ENCODE results near the gene ROBO1.

ROBO1 gene

GRCh38 chr3:78794431-78794830, 973.4 kb downstream of the ROBO1 start:
- DNase-seq (no peak), ATAC-seq (replicated peaks) (no peak)
- Mint-ChIP-seq H3K4me3 (no peak overlapping the region), H3K36me3 (ENCODE audit: insufficient read depth) (no peaks in the 10 kb centered on the region), H3K9me3 (peaks cover 10 to 11% of the 10 kb centered on the region in 2 donors), H3K27ac (no peak overlapping the region), H3K27me3 (no peaks in the 10 kb centered on the region), H3K4me1 (ENCODE audit: low read depth in 2 of 2) (no peaks in the 10 kb centered on the region)

GRCh38 chr3:78792733-78793132, 975.1 kb downstream of the ROBO1 start:
- no peaks in the 10 kb centered on the region for H3K36me3 Mint-ChIP-seq (ENCODE audit: insufficient read depth)
- H3K9me3 Mint-ChIP-seq: peaks cover 9 to 10% of the 10 kb centered on the region in 2 donors
- H3K4me3 Mint-ChIP-seq: no peak overlapping the region
- DNase-seq (no peak), ATAC-seq (replicated peaks) (no peak)
- no peaks in the 10 kb centered on the region for H3K4me1 Mint-ChIP-seq (ENCODE audit: low read depth in 2 of 2)
- no peaks in the 10 kb centered on the region for H3K27me3 Mint-ChIP-seq
- no peak overlapping the region for H3K27ac Mint-ChIP-seq

- no peaks in the 10 kb centered on the region for H3K4me1 Mint-ChIP-seq (ENCODE audit: low read depth in 2 of 2)
- H3K27me3 Mint-ChIP-seq: no peaks in the 10 kb centered on the region
- no peak overlapping the region for H3K4me3 Mint-ChIP-seq
- DNase-seq (no peak), ATAC-seq (replicated peaks) (no peak)
- H3K9me3 Mint-ChIP-seq: peaks cover 8 to 9% of the 10 kb centered on the region in 2 donors
- H3K36me3 Mint-ChIP-seq (ENCODE audit: insufficient read depth): no peaks in the 10 kb centered on the region
- no peak overlapping the region for H3K27ac Mint-ChIP-seq
Measured at GRCh38 chr3:78792212-78792611, 975.6 kb downstream of the ROBO1 start.

- H3K36me3 Mint-ChIP-seq (ENCODE audit: insufficient read depth): no peaks in the 10 kb centered on the region
- no peaks in the 10 kb centered on the region for H3K27me3 Mint-ChIP-seq
- H3K27ac Mint-ChIP-seq: no peak overlapping the region
- peaks cover 4 to 5% of the 10 kb centered on the region in 2 donors for H3K9me3 Mint-ChIP-seq
- H3K4me3 Mint-ChIP-seq: no peak overlapping the region
- ATAC-seq (replicated peaks): no peak
- H3K4me1 Mint-ChIP-seq (ENCODE audit: low read depth in 2 of 2): no peaks in the 10 kb centered on the region
- no peak for DNase-seq
Measured at GRCh38 chr3:78791753-78792152, 976.0 kb downstream of the ROBO1 start.

DNA sequence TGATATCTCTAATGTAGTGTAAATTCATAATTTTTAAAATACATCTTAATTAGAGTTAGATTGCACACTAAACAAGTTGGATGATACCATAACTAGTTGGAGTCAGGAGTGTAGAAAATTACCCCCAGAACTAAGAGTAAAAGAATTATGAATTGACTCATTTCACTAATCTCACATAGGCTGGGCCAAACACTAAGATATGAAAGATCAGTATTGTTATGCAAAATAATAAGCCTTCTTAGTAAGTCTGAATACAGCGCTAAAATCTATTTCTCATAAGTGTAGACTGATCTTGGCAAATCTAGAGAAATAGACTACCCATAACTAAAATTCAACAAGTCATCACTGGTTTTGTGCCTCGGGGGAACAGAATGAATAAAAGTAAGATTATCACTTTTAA, 979.0 kb downstream of the ROBO1 start:
- DNase-seq (no peak), ATAC-seq (replicated peaks) (no peak)
- H3K4me1 Mint-ChIP-seq (ENCODE audit: low read depth in 2 of 2): no peaks in the 10 kb centered on the region
- H3K9me3 Mint-ChIP-seq: peaks cover 2 to 11% of the 10 kb centered on the region in 2 donors
- H3K27me3 Mint-ChIP-seq: no peaks in the 10 kb centered on the region
- no peak overlapping the region for H3K27ac Mint-ChIP-seq
- H3K36me3 Mint-ChIP-seq (ENCODE audit: insufficient read depth): no peaks in the 10 kb centered on the region
- no peak overlapping the region for H3K4me3 Mint-ChIP-seq

GRCh38 chr3:78785004-78785403, 982.8 kb downstream of the ROBO1 start:
- H3K4me3 Mint-ChIP-seq: no peak overlapping the region
- ATAC-seq (replicated peaks): no peak

DNA sequence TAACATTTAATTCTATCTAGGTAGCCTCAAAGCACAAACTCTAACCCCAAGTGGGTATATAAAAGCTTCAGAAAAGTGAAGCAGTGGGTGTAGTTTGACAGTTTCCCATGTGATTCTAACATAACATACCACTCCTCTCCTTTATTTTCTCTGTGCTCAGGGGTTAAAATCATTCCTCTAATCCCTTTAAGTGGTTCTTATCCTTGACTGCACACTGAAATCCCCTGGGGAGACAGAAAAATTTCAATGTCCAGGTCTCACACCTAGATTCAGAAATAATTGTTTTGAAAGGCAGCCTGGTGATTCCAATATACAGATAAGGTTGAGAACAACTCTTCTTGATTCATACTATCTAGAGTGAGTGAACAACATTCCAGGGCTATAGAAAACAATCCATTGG, 986.4 kb downstream of the ROBO1 start:
- H3K27ac Mint-ChIP-seq: no peak overlapping the region
- no peaks in the 10 kb centered on the region for H3K36me3 Mint-ChIP-seq (ENCODE audit: insufficient read depth)
- no peaks in the 10 kb centered on the region for H3K4me1 Mint-ChIP-seq (ENCODE audit: low read depth in 2 of 2)
- ATAC-seq (replicated peaks) (no peak), DNase-seq (no peak)
- H3K9me3 Mint-ChIP-seq: peaks cover 2 to 20% of the 10 kb centered on the region in 2 donors
- H3K27me3 Mint-ChIP-seq: no peaks in the 10 kb centered on the region
- no peak overlapping the region for H3K4me3 Mint-ChIP-seq

More at GRCh38 chr3:78785004-78785403, 982.8 kb downstream of the ROBO1 start:
- DNase-seq: no peak
- no peaks in the 10 kb centered on the region for H3K27me3 Mint-ChIP-seq
- no peaks in the 10 kb centered on the region for H3K4me1 Mint-ChIP-seq (ENCODE audit: low read depth in 2 of 2)
- no peak overlapping the region for H3K27ac Mint-ChIP-seq
- H3K9me3 Mint-ChIP-seq: peaks cover 3 to 20% of the 10 kb centered on the region in 2 donors
- H3K36me3 Mint-ChIP-seq (ENCODE audit: insufficient read depth): no peaks in the 10 kb centered on the region

GRCh38 chr3:78765671-78766485, 1001.9 kb downstream of the ROBO1 start:
- Mint-ChIP-seq H3K36me3 (ENCODE audit: insufficient read depth) (no peaks in the 10 kb centered on the region), H3K27ac (no peak overlapping the region), H3K9me3 (peaks cover 13 to 17% of the 10 kb centered on the region in 2 donors), H3K4me1 (ENCODE audit: low read depth in 2 of 2) (no peaks in the 10 kb centered on the region), H3K27me3 (no peaks in the 10 kb centered on the region), H3K4me3 (no peak overlapping the region)
- DNase-seq: no peak
- no peak for ATAC-seq (replicated peaks)

- ATAC-seq (replicated peaks) (no peak), DNase-seq (no peak)
- H3K36me3 Mint-ChIP-seq (ENCODE audit: insufficient read depth): no peaks in the 10 kb centered on the region
- no peaks in the 10 kb centered on the region for H3K27me3 Mint-ChIP-seq
- no peak overlapping the region for H3K27ac Mint-ChIP-seq
- H3K9me3 Mint-ChIP-seq: peaks cover 9 to 17% of the 10 kb centered on the region in 2 donors
- H3K4me3 Mint-ChIP-seq: no peak overlapping the region
- no peaks in the 10 kb centered on the region for H3K4me1 Mint-ChIP-seq (ENCODE audit: low read depth in 2 of 2)
Measured at GRCh38 chr3:78764634-78765033, 1003.2 kb downstream of the ROBO1 start.

GRCh38 chr3:78762121-78762520, 1005.7 kb downstream of the ROBO1 start:
- DNase-seq: no peak
- H3K9me3 Mint-ChIP-seq: no peaks in the 10 kb centered on the region
- H3K27ac Mint-ChIP-seq: no peak overlapping the region
- no peak for ATAC-seq (replicated peaks)
- no peak overlapping the region for H3K4me3 Mint-ChIP-seq
- no peaks in the 10 kb centered on the region for H3K27me3 Mint-ChIP-seq
- no peaks in the 10 kb centered on the region for H3K36me3 Mint-ChIP-seq (ENCODE audit: insufficient read depth)
- no peaks in the 10 kb centered on the region for H3K4me1 Mint-ChIP-seq (ENCODE audit: low read depth in 2 of 2)

DNA sequence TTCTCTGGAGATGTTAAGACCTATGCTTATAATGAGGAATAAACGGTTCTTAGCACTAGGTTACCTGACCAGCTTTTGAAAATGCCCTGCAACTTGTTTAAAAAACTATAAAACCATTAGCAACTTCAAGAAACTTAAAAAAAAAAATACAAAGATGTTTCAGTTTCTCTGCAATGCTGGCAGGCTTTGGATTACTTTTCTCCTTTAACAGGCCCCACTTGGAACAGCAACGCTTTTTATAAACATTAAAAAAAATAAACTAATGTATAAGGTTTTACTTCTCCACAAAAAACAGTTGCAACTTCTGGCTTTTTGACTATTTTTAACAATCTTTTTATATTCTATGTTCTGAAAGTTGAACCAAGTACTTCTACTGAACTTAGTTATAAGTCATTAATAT, 1006.7 kb downstream of the ROBO1 start:
- H3K27ac Mint-ChIP-seq: no peak overlapping the region
- H3K36me3 Mint-ChIP-seq (ENCODE audit: insufficient read depth): no peaks in the 10 kb centered on the region
- DNase-seq (no peak), ATAC-seq (replicated peaks) (no peak)
- no peaks in the 10 kb centered on the region for H3K9me3 Mint-ChIP-seq
- H3K4me1 Mint-ChIP-seq (ENCODE audit: low read depth in 2 of 2): no peaks in the 10 kb centered on the region
- no peak overlapping the region for H3K4me3 Mint-ChIP-seq
- H3K27me3 Mint-ChIP-seq: no peaks in the 10 kb centered on the region

GRCh38 chr3:78757731-78758130, 1010.1 kb downstream of the ROBO1 start:
- Mint-ChIP-seq H3K4me1 (ENCODE audit: low read depth in 2 of 2) (no peaks in the 10 kb centered on the region), H3K4me3 (no peak overlapping the region), H3K9me3 (peaks cover 4 to 8% of the 10 kb centered on the region in 2 donors), H3K27me3 (no peaks in the 10 kb centered on the region), H3K36me3 (ENCODE audit: insufficient read depth) (no peaks in the 10 kb centered on the region), H3K27ac (no peak overlapping the region)
- ATAC-seq (replicated peaks): no peak
- DNase-seq: no peak

DNA sequence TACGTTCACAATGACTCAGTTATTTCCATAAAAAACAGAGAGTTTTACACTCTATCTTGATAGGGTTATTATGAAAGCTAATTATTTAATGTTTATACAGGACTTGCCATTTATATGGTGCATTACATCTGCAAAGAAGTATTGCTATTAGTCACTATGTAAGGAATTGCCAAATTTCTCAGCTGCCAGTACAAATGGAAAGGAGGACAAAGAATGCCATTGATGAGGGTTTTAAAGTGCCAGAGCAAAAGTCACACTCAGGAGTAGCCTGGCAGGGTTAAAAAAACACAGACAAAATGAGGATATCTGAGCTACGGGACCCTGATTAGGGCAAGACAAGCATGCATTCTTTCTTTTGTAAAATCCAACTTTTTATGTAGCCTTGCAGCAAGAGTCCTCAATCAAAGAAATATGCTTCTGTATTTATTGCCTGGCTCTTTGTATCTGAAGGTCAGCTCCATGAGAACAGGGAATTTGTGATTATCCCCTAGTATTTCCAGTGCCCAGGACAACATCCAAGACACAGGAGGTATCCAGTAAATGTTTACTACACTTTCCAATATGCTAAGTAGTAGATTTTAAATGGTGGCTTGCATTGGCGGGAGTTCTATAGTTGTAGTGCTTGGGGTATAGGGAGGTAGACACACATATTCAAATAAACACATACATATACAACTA, 1013.6 kb downstream of the ROBO1 start:
- Mint-ChIP-seq H3K36me3 (ENCODE audit: insufficient read depth) (no peaks in the 10 kb centered on the region), H3K27me3 (no peaks in the 10 kb centered on the region), H3K27ac (no peak overlapping the region), H3K4me3 (no peak overlapping the region), H3K9me3 (peaks cover 6 to 8% of the 10 kb centered on the region in 2 donors), H3K4me1 (ENCODE audit: low read depth in 2 of 2) (no peaks in the 10 kb centered on the region)
- DNase-seq (no peak), ATAC-seq (replicated peaks) (no peak)

DNA sequence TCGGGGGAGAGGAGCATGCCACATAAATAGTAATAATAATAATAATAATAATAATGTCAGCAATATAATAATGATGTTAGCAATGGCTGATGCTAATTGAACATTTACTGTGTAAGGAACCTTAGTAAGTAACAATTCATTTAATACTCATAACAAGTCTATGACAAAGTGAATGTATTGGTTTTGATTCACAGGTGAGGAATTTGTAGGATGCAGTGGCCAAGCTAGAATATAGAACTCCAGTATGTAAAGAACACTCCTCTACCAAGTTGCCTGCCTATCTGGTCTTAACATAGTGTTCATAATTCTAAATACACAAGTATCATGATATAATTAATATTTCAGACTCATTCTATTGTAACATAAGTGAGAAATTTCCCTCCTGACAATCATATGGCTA, 1016.5 kb downstream of the ROBO1 start:
- H3K9me3 Mint-ChIP-seq: peaks cover 6 to 8% of the 10 kb centered on the region in 2 donors
- H3K4me3 Mint-ChIP-seq: no peak overlapping the region
- no peak overlapping the region for H3K27ac Mint-ChIP-seq
- DNase-seq (no peak), ATAC-seq (replicated peaks) (no peak)
- H3K27me3 Mint-ChIP-seq: no peaks in the 10 kb centered on the region
- H3K4me1 Mint-ChIP-seq (ENCODE audit: low read depth in 2 of 2): no peaks in the 10 kb centered on the region
- H3K36me3 Mint-ChIP-seq (ENCODE audit: insufficient read depth): no peaks in the 10 kb centered on the region
